Body of pancreas (tissue), 4 donors: Measurements from ENCODE around the gene VASH1. TPM values are rescaled to one million over a fixed set of nuclear protein-coding genes. Genes with fewer than 3 reads are reported as not detected.

Experiments used
- ATAC-seq: fragments of 150-250 bp; one replicate; pipeline ENCODE4 v1.9.1; 2016
- DNase-seq, 4 donors: peaks; one replicate each; pipeline ENCODE4 v3.0.0-alpha.2; 2019
- H3K27ac ChIP-seq, 4 donors: fragments of 200-600 bp; sonication (generic); 1 replicate in 3 of 4; 2 replicates in 1 of 4; pipeline versions ENCODE4 v1.5.1 to v1.6.1; 2016 to 2019; ENCODE audit warnings: mild to moderate bottlenecking in 1 of 4, mixed read lengths in 1 of 4, moderate library complexity in 1 of 4
- H3K27me3 ChIP-seq, 2 donors: fragments of 200-600 bp; sonication (generic); one replicate each; pipeline ENCODE4 v1.6.0; 2016; ENCODE audit warnings: mild to moderate bottlenecking in 1 of 2
- H3K36me3 ChIP-seq, 2 donors: fragments of 200-600 bp; sonication (generic); replicated peaks in 1 of 2; 2 replicates each; pipeline ENCODE4 v1.5.1; 2016; ENCODE audit warnings: low read depth in 2 of 2; ENCODE audit not compliant: insufficient read depth in 1 of 2
- H3K4me1 ChIP-seq: fragments of 200-600 bp; sonication (generic); one replicate; pipeline ENCODE4 v1.6.0; 2016
- H3K4me3 ChIP-seq, 2 donors: fragments of 200-600 bp; sonication (generic); 1 replicate in 1 of 2; 2 replicates in 1 of 2; pipeline ENCODE4 v1.5.1; 2016 to 2019
- H3K9me3 ChIP-seq, 3 donors: fragments of 200-600 bp; sonication (generic); 1 replicate in 2 of 3; 2 replicates in 1 of 3; pipeline ENCODE4 v1.5.1; 2016
- POLR2A ChIP-seq, 3 donors: fragments of 450-650 bp; IDR thresholded peaks; one replicate each; pipeline ENCODE4 v1.6.1; 2016; ENCODE audit warnings: antibody characterized with exemption in 3 of 3, mild to moderate bottlenecking in 2 of 3
- WGBS, 2 donors: methylation state at CpG; one replicate each; pipeline ENCODE4 v1.1.5; 2017; 5-methylcytosine and 5-hydroxymethylcytosine counted together
- intact Hi-C: fragments of 100-400 bp; cut with DNase I; formaldehyde crosslinking; loops from one replicate; pipeline ENCODE4 v1.15.1; 2023
- total RNA-seq, 2 donors: library from RNA; depleted of rRNA; stranded (reverse); fragments of >200 nt; gene quantifications; one replicate each; pipeline ENCODE4 v1.1.0, GENCODE V29; 2016
- TF ChIP-seq, protein P1 (sequence below), 7 experiments: fragments of 450-650 bp in 4 of 7; fragments of 200-600 bp in 3 of 7; sonication (generic) in 3 of 7; IDR thresholded peaks; one replicate each; pipeline ENCODE4 v1.5.1; 2016 to 2019; ENCODE audit warnings: antibody characterized with exemption in 7 of 7

Gene VASH1
- total RNA-seq, 2 donors from 2014 or later, result 3.1 to 5.9 TPM

DNA sequence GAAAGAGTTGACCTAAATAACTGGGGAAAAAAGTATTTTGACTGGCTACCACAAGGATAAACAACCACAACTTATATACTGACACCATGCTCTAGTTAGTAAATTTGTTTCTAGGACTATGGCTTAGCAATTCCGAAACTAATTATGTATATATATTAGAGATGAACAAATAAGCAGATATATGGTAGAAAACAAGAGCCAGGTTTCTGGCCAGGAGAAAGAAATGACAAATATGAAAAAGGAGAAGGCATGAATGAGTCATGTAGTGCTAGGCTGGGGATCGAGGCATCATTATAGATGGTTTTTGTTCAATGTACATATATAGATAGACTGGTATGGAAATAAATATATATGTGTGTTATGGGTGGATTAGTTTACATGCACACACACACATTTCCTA, 59.4 kb downstream of the VASH1 start:
- no peak for ATAC-seq

DNA sequence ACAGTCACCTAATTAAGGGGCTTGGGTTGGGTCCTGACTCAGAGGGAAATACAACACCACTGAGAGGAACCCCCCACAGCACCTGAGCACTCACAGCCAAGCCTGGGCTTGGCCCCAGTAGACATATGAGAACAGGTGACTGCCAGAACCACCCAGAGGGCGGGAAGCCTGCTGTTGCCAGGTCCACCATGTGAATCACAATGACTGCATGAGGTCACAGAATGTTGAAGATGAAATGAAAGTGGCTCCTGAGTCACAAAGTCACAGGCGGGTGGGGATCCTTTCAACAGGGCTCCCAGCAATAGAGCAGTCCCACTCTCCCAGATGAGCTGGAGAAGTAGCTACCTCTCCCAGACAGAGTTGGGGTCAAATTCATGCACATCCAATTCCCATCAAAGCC, 64.9 kb downstream of the VASH1 start, which contains the start of gene LRRC74A:
TSS of gene LRRC74A (plus strand) at position 287 of the 400 bp plus-strand sequence. CDS start 290 bp downstream, outside the sequence.
- no peak within 1 kb of the TSS for H3K4me3 ChIP-seq
- H3K9me3 ChIP-seq, result no peaks in the 10 kb centered on the region
- ATAC-seq (no peak), DNase-seq (peak in 3 of 4 donors; percentile 34 to 50 (median 48))
- H3K36me3 ChIP-seq, result no peaks in the 10 kb centered on the region
- intact Hi-C loops, result no loop called here
- no peaks in the 10 kb centered on the region for H3K27me3 ChIP-seq
- peaks cover 55% of the 10 kb centered on the region for H3K4me1 ChIP-seq
- no peak for TF ChIP-seq POLR2A (IDR thresholded peaks at IDR 0.05)
- TF ChIP-seq, protein P1, sequence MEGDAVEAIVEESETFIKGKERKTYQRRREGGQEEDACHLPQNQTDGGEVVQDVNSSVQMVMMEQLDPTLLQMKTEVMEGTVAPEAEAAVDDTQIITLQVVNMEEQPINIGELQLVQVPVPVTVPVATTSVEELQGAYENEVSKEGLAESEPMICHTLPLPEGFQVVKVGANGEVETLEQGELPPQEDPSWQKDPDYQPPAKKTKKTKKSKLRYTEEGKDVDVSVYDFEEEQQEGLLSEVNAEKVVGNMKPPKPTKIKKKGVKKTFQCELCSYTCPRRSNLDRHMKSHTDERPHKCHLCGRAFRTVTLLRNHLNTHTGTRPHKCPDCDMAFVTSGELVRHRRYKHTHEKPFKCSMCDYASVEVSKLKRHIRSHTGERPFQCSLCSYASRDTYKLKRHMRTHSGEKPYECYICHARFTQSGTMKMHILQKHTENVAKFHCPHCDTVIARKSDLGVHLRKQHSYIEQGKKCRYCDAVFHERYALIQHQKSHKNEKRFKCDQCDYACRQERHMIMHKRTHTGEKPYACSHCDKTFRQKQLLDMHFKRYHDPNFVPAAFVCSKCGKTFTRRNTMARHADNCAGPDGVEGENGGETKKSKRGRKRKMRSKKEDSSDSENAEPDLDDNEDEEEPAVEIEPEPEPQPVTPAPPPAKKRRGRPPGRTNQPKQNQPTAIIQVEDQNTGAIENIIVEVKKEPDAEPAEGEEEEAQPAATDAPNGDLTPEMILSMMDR (IDR thresholded peaks at IDR 0.05), result no peak
- 79 to 100% methylated on average over 2 of the region's 2 CpGs for WGBS, 2 donors
- peak within 1 kb of the TSS; percentile 88 to 95 (median 94) for H3K27ac ChIP-seq

More for the DNA sequence above, 59.4 kb downstream of the VASH1 start:
- Histone ChIP-seq H3K9me3 (no peaks in the 10 kb centered on the region), H3K36me3 (no peaks in the 10 kb centered on the region), H3K27me3 (no peaks in the 10 kb centered on the region), H3K4me3 (no peak overlapping the region), H3K27ac (no peak overlapping the region), H3K4me1 (peaks cover 1% of the 10 kb centered on the region)
- intact Hi-C loops, result no loop called here
- DNase-seq, result no peak
- WGBS, 2 donors, result 89 to 93% methylated on average over 2 of the region's 2 CpGs
- TF ChIP-seq POLR2A (IDR thresholded peaks at IDR 0.05), result no peak
- TF ChIP-seq, protein P1 (IDR thresholded peaks at IDR 0.05), result no peak

DNA sequence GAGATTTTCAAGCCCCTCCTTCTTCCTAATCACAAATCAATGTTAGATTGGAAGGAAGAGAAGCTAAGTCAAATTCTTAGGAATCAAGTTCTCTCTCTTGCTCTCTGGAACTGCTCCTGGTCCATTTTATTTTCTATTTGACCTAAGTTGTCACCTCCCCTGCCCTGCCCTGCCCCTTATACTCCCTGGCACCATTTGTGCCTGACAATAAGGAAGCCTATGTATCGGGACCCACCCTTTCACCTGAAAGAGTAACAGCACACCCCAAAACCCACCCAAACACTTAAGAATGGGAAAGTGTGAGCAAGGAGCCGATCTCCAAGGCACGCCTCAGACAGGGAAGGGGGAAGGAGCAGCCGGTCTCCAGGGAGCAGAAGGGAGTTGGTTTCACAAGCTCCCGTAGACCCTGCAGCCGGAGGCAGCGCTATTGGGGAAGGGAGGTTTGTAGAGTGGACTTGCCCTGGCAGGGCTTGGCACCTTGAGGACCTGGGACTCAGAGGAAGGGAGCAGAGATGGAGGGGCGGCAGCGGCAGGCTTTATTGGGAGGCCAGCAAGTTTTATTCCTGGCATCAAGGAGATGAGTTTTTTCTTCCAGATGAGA, 66.5 kb downstream of the VASH1 start:
- ATAC-seq, result peak; percentile 28
- H3K27ac ChIP-seq, result peak overlapping the region; percentile 88 to 95 (median 94)
- WGBS, 2 donors, result 9 to 16% methylated on average over 8 to 9 of the region's 9 CpGs

DNA sequence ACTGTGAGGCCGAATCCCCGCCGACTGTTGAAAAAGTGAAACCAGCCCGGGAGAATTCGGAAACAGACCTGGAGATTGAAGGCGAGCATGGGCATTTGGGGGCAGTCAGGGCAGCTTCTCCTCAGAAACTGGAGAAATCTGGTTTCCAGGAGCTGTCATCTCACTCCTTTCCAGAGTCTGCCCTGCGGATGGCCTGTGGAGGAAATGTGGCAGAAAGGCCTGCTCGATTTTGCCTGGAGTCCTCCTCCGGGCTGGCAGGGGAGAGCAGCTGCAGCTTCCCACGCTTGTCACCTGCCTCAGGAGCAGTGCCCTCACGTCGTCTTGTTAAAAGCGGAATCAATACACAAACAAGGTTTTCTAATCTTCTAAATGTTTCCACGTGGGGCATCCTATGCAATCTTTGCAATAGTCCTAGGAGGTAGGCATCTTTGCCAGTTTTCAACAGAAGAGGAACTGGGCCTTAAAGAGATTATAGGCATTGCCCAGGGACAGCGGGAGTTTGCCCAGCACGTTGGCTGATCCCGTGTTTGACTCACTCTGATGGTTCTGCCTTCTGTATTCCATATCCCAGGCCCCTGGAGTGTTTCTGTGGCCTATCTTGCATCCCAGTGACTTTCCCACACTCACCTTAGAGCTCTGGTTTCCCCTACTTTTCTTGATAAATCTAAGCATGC, 67.2 kb downstream of the VASH1 start:
- no peaks in the 10 kb centered on the region for H3K36me3 ChIP-seq
- no peaks in the 10 kb centered on the region for H3K27me3 ChIP-seq
- peak; percentile 75 for ATAC-seq
- DNase-seq, result peak; percentile 87 to 93 (median 91)
- H3K27ac ChIP-seq, result peak overlapping the region; percentile 88 to 95 (median 94)
- intact Hi-C loops, result no loop called here
- no peak overlapping the region for H3K4me3 ChIP-seq
- 20 to 26% methylated on average over 9 to 17 of the region's 17 CpGs for WGBS, 2 donors
- TF ChIP-seq POLR2A (IDR thresholded peaks at IDR 0.05), result peak; percentile 30 to 83 (median 83)
- TF ChIP-seq, protein P1 (IDR thresholded peaks at IDR 0.05), result peak in 2 of 7 experiments; percentile 3 to 6
- H3K9me3 ChIP-seq, result no peaks in the 10 kb centered on the region
- H3K4me1 ChIP-seq, result peaks cover 79% of the 10 kb centered on the region

More for the DNA sequence above, 66.5 kb downstream of the VASH1 start:
- no peak for TF ChIP-seq POLR2A (IDR thresholded peaks at IDR 0.05)
- TF ChIP-seq, protein P1 (IDR thresholded peaks at IDR 0.05), result no peak
- intact Hi-C loops, result no loop called here
- peak; percentile 49 to 62 (median 52) for DNase-seq
- H3K4me1 ChIP-seq, result peaks cover 72% of the 10 kb centered on the region
- H3K36me3 ChIP-seq, result no peaks in the 10 kb centered on the region
- no peaks in the 10 kb centered on the region for H3K27me3 ChIP-seq
- H3K9me3 ChIP-seq, result no peaks in the 10 kb centered on the region
- no peak overlapping the region for H3K4me3 ChIP-seq
